Brain microvascular endothelial cell (primary cell): ENCODE results near the gene PADI1.
"Not testable (repeated sequence)": the region's sequence is repeated elsewhere in the genome, so short reads cannot be mapped to it uniquely, and the experiment has no call there.

Experiments used
- DNase-seq: peaks from one replicate; pipeline ENCODE4 v3.0.0-alpha.2; 2020
- H3K27ac ChIP-seq: fragments of 250-450 bp; sonication (Bioruptor Pico); 2 replicates; pipeline ENCODE4 v1.5.1; 2020; ENCODE audit warnings: mild to moderate bottlenecking, moderate library complexity
- H3K27me3 ChIP-seq: fragments of 250-450 bp; sonication (Bioruptor Pico); replicated peaks from 2 replicates; pipeline ENCODE4 v1.5.1; 2020; ENCODE audit warnings: mild to moderate bottlenecking
- H3K36me3 ChIP-seq: fragments of 250-450 bp; sonication (Bioruptor Pico); replicated peaks from 2 replicates; pipeline ENCODE4 v1.5.1; 2020; ENCODE audit warnings: mild to moderate bottlenecking
- H3K4me3 ChIP-seq: 2 replicates; pipeline ENCODE4 v1.5.1; 2011; ENCODE audit warnings: low read depth, mild to moderate bottlenecking, control low read depth, low read length, moderate library complexity
- in situ Hi-C: cut with HindIII; loops from 2 replicates; pipeline ENCODE4 v1.10.0; 2017; ENCODE audit warnings: low sequenced_read_pairs, low pct_ligation_motif_present
- TF ChIP-seq, protein P1 (sequence below): IDR thresholded peaks from 2 replicates; pipeline ENCODE4 v1.5.1; 2011; ENCODE audit warnings: low read depth, mild to moderate bottlenecking, moderate library complexity, low read length, control low read depth, inconsistent platforms; ENCODE audit errors: missing control alignments

The PADI1 gene

DNA sequence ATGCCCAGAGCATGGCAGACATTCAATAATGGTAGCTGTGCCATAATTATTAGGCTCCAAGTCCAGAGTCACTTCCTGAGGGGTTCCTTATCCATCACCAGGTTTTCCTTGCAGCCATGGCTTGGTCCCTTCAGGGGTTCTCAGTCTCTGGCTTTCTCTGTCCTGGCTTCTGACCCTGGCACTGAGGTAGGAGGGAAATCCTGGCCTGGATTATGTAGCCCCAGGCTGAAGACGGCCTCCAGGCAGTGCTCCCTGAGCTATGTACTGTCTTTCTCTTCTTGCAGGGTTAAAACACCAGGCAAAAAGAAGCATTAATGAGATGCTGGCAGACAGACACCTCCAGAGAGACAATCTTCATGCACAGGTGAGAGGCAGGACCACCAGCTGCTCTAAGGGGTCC, 34.5 kb downstream of the PADI1 start:
- in situ Hi-C loops, result no loop called here
- H3K4me3 ChIP-seq, result no peak overlapping the region
- no peak overlapping the region for H3K27ac ChIP-seq
- no peaks in the 10 kb centered on the region for H3K36me3 ChIP-seq
- TF ChIP-seq, protein P1, sequence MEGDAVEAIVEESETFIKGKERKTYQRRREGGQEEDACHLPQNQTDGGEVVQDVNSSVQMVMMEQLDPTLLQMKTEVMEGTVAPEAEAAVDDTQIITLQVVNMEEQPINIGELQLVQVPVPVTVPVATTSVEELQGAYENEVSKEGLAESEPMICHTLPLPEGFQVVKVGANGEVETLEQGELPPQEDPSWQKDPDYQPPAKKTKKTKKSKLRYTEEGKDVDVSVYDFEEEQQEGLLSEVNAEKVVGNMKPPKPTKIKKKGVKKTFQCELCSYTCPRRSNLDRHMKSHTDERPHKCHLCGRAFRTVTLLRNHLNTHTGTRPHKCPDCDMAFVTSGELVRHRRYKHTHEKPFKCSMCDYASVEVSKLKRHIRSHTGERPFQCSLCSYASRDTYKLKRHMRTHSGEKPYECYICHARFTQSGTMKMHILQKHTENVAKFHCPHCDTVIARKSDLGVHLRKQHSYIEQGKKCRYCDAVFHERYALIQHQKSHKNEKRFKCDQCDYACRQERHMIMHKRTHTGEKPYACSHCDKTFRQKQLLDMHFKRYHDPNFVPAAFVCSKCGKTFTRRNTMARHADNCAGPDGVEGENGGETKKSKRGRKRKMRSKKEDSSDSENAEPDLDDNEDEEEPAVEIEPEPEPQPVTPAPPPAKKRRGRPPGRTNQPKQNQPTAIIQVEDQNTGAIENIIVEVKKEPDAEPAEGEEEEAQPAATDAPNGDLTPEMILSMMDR, result no peak
- DNase-seq, result peak; percentile 90
- no peaks in the 10 kb centered on the region for H3K27me3 ChIP-seq

DNA sequence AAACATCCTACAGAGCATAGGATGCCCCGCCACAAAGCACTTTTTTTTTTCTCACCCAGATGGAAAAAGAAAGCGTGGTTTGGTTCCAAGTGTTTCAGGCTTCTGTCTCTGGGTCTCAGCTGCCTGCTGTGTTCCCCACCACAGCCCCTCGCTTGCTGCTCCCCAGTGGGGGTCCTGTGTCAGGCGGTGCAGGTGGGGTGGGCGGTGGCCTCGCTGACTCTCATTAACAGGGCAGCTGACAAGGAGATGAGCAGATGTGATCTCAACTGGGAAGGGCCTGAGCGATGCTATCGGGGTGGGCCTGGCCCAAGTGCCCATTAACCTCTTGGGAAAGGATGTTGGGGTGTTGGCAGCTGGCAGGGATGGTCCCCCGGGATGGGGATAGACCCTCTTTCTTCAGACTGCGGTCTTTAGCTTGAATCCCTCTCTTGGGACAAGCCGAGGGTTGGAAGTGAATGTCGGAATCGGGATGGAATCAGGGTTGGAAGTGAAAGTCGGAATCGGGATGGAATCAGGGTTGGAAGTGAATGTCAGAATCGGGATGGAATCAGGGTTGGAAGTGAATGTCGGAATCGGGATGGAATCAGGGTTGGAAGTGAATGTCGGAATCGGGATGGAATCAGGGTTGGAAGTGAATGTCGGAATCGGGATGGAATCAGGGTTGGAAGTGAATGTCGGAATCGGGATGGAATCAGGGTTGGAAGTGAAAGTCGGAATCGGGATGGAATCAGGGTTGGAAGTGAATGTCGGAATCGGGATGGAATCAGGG, 36.3 kb downstream of the PADI1 start:
- DNase-seq, H3K27me3 ChIP-seq, H3K36me3 ChIP-seq, H3K4me3 ChIP-seq, in situ Hi-C loops, H3K27ac ChIP-seq: not testable (repeated sequence)

DNA sequence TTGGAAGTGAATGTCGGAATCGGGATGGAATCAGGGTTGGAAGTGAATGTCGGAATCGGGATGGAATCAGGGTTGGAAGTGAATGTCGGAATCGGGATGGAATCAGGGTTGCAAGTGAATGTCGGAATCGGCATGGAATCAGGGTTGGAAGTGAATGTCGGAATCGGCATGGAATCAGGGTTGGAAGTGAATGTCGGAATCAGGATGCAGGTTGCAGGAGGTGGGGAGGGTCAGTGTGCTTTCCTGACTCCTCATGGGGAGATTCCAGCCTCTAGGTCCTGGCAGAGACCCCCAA, 36.8 kb downstream of the PADI1 start:
- H3K4me3 ChIP-seq, H3K27me3 ChIP-seq, H3K27ac ChIP-seq, H3K36me3 ChIP-seq, in situ Hi-C loops, DNase-seq: not testable (repeated sequence)

DNA sequence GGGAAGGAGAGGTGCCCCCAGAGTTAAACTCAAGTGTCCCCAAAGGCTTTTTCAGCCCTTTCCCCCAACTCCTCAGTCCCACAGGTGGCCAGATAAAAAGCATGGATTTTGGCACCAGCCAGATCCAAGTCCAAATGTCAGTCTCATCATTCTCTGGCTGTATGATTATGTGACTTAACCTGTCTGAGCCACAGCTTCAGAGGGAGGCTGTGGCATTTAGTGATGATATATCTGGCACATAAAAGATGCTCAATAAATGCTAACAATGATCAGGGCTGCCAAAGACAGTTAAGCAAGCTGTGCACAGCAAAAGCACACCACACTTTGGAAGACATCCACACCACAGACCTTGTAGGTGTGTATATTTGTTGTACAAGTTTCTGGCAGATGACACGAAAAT, 38.3 kb downstream of the PADI1 start:
- DNase-seq, result no peak
- Histone ChIP-seq H3K27ac (no peak overlapping the region), H3K36me3 (no peaks in the 10 kb centered on the region), H3K4me3 (no peak overlapping the region), H3K27me3 (no peaks in the 10 kb centered on the region)
- TF ChIP-seq, protein P1, result no peak
- in situ Hi-C loops, result no loop called here

DNA sequence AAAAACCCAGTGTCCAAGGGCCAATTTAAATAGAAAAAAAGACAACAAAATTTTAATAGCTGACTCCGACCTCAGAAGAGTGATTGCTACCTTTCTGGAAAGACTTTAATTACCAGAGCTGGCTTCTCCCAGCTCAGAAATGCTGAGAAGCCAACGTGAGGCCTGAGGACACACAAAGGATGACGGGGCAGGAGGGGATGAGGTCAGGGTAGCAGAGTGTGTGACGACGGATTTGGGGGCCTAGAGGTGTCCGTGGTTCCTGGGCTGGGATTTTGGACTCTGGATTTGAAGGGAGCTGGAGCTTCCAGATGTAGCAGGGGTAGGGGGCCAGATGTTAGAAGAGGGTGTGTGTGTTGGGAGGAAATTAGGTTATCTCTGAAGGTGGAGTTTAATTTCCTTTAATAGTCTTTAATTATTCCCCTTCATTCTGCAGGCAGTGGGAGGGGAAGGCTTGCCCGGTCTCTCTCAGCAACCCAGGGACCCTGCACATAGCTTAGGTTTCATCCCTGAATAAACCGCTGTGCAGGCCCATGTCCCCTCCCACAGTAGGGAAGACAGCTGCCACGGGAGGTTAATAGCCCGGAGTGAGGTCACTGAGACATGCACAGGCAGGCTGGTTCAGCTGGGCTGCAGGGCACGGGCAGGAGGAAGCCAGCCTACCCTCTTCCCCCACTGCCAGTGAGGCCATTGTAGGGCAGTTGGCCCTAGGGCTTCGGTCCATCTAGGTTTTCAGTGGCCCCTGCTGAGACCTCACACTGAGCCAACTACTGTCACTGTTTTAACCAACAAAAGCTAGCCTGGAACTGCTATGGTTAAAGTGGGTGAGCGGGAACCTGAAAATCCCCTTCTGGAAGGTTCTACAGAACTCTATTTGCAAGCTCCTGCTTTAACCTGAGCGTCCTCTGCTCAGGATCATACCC, 40.2 kb downstream of the PADI1 start:
- H3K27me3 ChIP-seq, result no peaks in the 10 kb centered on the region
- no peak overlapping the region for H3K4me3 ChIP-seq
- H3K27ac ChIP-seq, result no peak overlapping the region
- no peak for DNase-seq
- H3K36me3 ChIP-seq, result no peaks in the 10 kb centered on the region
- in situ Hi-C loops, result no loop called here
- TF ChIP-seq, protein P1, result no peak

DNA sequence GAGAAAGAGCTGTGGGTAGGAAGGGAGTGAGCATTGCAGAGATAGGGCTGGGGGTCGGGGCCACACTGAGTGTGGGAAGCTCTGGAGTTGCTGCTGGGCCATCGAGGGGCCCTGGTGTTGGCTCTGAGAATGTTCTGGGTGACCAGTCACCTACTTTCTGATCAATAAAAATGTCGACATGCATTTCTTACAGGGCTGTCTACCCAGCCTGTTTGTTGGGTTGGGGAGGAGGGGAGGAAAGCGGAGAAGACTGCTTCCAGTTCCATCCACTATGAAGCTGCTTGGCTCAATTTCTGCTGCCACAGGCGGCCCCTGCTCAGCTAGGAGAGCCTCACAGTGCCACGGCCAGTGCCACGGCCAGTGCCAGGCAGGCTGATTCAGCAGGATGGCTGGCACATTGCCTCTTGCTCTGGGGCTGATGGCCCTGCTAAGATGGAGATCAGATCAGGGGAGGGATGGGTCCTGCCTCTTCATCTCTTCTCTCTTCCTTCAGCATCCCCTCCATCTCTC, 40.9 kb downstream of the PADI1 start:
- in situ Hi-C loops, result no loop called here
- no peak overlapping the region for H3K4me3 ChIP-seq
- no peaks in the 10 kb centered on the region for H3K27me3 ChIP-seq
- H3K36me3 ChIP-seq, result no peaks in the 10 kb centered on the region
- TF ChIP-seq, protein P1, result no peak
- DNase-seq, result no peak
- H3K27ac ChIP-seq, result no peak overlapping the region
